GM23248 (cell line): ENCODE measurements around the gene NAXE. TPM values are rescaled to one million over a fixed set of nuclear protein-coding genes. Genes with fewer than 3 reads are reported as not detected.

ENCODE experiments used
- DNase-seq: peaks from one replicate; pipeline ENCODE4 v3.0.0-alpha.2; 2015
- H2AFZ ChIP-seq: fragments of 200-600 bp; sonication (generic); 2 replicates; pipeline ENCODE4 v1.6.1; 2016; ENCODE audit warnings: antibody characterized with exemption
- H3F3A ChIP-seq: fragments of 200-600 bp; sonication (generic); 2 replicates; pipeline ENCODE4 v1.6.1; 2016; ENCODE audit warnings: mild to moderate bottlenecking, antibody characterized with exemption, mixed run types; ENCODE audit not compliant: insufficient read depth
- H3K27ac ChIP-seq: fragments of 200-600 bp; sonication (generic); 2 replicates; pipeline ENCODE4 v1.5.1; 2016; ENCODE audit warnings: mild to moderate bottlenecking
- H3K27me3 ChIP-seq: fragments of 200-600 bp; sonication (generic); replicated peaks from 2 replicates; pipeline ENCODE4 v1.6.1; 2016; ENCODE audit warnings: mild to moderate bottlenecking; ENCODE audit not compliant: insufficient read depth
- H3K36me3 ChIP-seq: fragments of 200-600 bp; sonication (generic); 2 replicates; pipeline ENCODE4 v1.6.1; 2016; ENCODE audit warnings: low read depth, mild to moderate bottlenecking
- H3K4me1 ChIP-seq: fragments of 200-600 bp; sonication (generic); 2 replicates; pipeline ENCODE4 v1.6.1; 2016; ENCODE audit warnings: mild to moderate bottlenecking; ENCODE audit not compliant: insufficient read depth
- H3K4me2 ChIP-seq: fragments of 200-600 bp; sonication (generic); one replicate; pipeline ENCODE4 v1.6.1; 2016; ENCODE audit warnings: mild to moderate bottlenecking; ENCODE audit not compliant: unreplicated experiment
- H3K4me3 ChIP-seq: fragments of 200-600 bp; sonication (generic); 2 replicates; pipeline ENCODE4 v1.5.1; 2016; ENCODE audit warnings: mild to moderate bottlenecking
- H3K79me2 ChIP-seq: fragments of 200-600 bp; sonication (generic); 2 replicates; pipeline ENCODE4 v1.6.1; 2016; ENCODE audit warnings: mild to moderate bottlenecking; ENCODE audit not compliant: insufficient read depth
- H3K9ac ChIP-seq: fragments of 200-600 bp; sonication (generic); 2 replicates; pipeline ENCODE4 v1.6.1; 2016; ENCODE audit warnings: mild to moderate bottlenecking
- H3K9me2 ChIP-seq: fragments of 200-600 bp; sonication (generic); 2 replicates; pipeline ENCODE4 v1.6.1; 2016; ENCODE audit warnings: mixed run types, mild to moderate bottlenecking, moderate library complexity; ENCODE audit not compliant: insufficient read depth
- H3K9me3 ChIP-seq: fragments of 200-600 bp; sonication (generic); one replicate; pipeline ENCODE4 v1.6.1; 2017; ENCODE audit warnings: low read depth
- H4K20me1 ChIP-seq: fragments of 200-600 bp; sonication (generic); 2 replicates; pipeline ENCODE4 v1.6.0; 2016; ENCODE audit not compliant: insufficient read depth
- EZH2 ChIP-seq: fragments of 200-600 bp; sonication (generic); IDR thresholded peaks from 2 replicates; pipeline ENCODE4 v1.6.1; 2018; ENCODE audit warnings: antibody characterized with exemption, mild to moderate bottlenecking; ENCODE audit not compliant: insufficient read depth, poor library complexity, severe bottlenecking
- EZH2phosphoT487 ChIP-seq: fragments of 200-600 bp; sonication (generic); IDR thresholded peaks from 2 replicates; pipeline ENCODE4 v1.6.1; 2018; ENCODE audit warnings: antibody characterized with exemption, moderate library complexity, mild to moderate bottlenecking, low read depth; ENCODE audit not compliant: insufficient read depth
- WGBS, 2 experiments: methylation state at CpG; one replicate each; pipeline ENCODE4 v1.1.6; 2015 to 2017; ENCODE audit warnings: low lambda C conversion rate in 2 of 2, low coverage in 1 of 2; ENCODE audit errors: missing lambda C conversion rate in 2 of 2; 5-methylcytosine and 5-hydroxymethylcytosine counted together
- in situ Hi-C: fragments of 300-500 bp; cut with MboI; formaldehyde crosslinking; loops from 2 replicates; pipeline ENCODE4 v1.15.0; 2020
- polyA plus RNA-seq: library from polyadenylated mRNA; unstranded; fragments of >200 nt; fragmentation: Nextera tagmentation; extraction: Ambion mirVana; gene quantifications from 2 replicates; pipeline ENCODE4 v1.2.1, GENCODE V29; 2016
- total RNA-seq: library from RNA; depleted of rRNA; stranded (reverse); fragments of >200 nt; shearing (Covaris generic); gene quantifications from 2 replicates; pipeline ENCODE4 v1.2.3, GENCODE V29; 2014

NAXE gene
- total and polyA plus RNA-seq, 2 experiments from 2014 or later, result 51.2 to 87.4 TPM

DNA sequence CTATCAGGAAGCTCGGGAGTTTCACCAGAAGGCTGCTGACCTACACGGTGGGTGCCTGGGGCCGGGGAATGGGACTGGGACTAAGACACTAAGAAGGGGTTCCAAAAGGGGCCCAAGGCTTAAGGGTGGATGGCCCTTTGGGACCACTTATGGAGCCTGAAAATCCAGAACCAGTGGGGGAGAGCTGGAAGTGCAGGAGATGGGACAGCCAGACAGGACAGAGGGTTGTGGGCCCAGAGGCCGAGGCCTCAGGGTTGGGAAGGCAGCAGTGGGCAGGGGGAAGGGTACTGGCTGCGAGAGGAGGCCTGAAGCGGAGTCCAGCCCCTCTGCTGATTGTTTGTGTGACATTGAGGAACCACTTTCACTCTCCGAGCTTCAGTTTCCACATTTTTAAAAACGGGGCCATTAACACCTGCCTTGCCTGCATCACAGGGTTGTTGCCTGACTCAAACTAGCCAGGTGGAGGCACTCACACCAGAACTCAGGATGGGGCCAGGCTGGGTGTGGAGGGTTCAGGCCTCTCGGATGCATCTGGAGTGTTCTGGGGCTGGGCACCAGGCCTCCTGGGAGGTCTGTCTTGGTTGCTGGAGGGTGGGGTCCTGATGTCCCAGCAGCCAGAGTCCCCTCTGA lies 9.1 kb upstream of the NAXE start:
- Histone ChIP-seq H3K9me3 (no peaks in the 10 kb centered on the region), H4K20me1 (no peaks in the 10 kb centered on the region), H3K27ac (no peak overlapping the region), H3K36me3 (no peaks in the 10 kb centered on the region), H3K4me3 (no peak overlapping the region), H3K4me1 (no peaks in the 10 kb centered on the region), H3F3A (no peaks in the 10 kb centered on the region), H3K27me3 (no peaks in the 10 kb centered on the region), H3K4me2 (no peak overlapping the region), H3K9ac (no peak overlapping the region), H3K79me2 (no peaks in the 10 kb centered on the region), H3K9me2 (no peaks in the 10 kb centered on the region), H2AFZ (no peak overlapping the region)
- TF ChIP-seq EZH2, result no peak
- no peak for TF ChIP-seq EZH2phosphoT487
- WGBS, 2 experiments, result 65% methylated on average over 9 of the region's 9 CpGs
- DNase-seq, result no peak
- in situ Hi-C loops, result no loop called here

- WGBS, 2 experiments, result 47 to 48% methylated on average over 20 of the region's 20 CpGs
Observed at GRCh38 chr1:156583821-156584622, 7.6 kb upstream of the NAXE start.

DNA sequence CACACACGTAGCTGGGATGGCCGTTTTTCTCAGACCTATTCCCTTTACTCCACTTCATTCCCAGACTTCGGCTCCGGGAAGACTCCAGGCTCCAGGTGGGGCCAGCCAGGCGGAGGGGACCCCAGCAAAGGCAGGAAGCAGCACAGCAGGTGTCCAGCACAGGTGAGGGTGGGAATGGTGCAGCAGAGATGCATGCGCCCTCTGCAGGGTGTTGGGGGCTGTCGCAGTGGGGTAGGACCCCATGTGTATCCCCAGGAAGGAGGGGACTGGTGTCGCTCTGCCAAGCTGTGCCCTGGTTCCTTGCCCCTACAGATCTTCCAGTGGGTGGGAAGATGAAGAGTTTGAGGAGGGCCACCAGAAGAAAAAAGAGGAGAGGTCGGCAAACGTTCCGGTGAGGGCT lies 6.8 kb upstream of the NAXE start:
- Histone ChIP-seq H3K79me2 (no peaks in the 10 kb centered on the region), H3K27me3 (no peaks in the 10 kb centered on the region), H3F3A (no peaks in the 10 kb centered on the region), H3K9ac (no peak overlapping the region), H3K36me3 (no peaks in the 10 kb centered on the region), H3K4me3 (no peak overlapping the region), H3K4me2 (no peak overlapping the region), H3K27ac (no peak overlapping the region), H4K20me1 (no peaks in the 10 kb centered on the region), H3K9me2 (no peaks in the 10 kb centered on the region), H2AFZ (no peak overlapping the region), H3K9me3 (no peaks in the 10 kb centered on the region), H3K4me1 (no peaks in the 10 kb centered on the region)
- TF ChIP-seq EZH2 (no peak), EZH2phosphoT487 (no peak)
- in situ Hi-C loops, result no loop called here
- no peak for DNase-seq
- WGBS, 2 experiments, result 26 to 29% methylated on average over 11 of the region's 11 CpGs

More at GRCh38 chr1:156583821-156584622, 7.6 kb upstream of the NAXE start:
- no peak overlapping the region; the same call in 1 of the 2 replicates for H2AFZ ChIP-seq
- H3K79me2 ChIP-seq, result no peaks in the 10 kb centered on the region
- no peaks in the 10 kb centered on the region for H3K9me2 ChIP-seq
- in situ Hi-C loops, result no loop called here
- H4K20me1 ChIP-seq, result no peaks in the 10 kb centered on the region
- H3K4me3 ChIP-seq, result no peak overlapping the region
- H3K27me3 ChIP-seq, result no peaks in the 10 kb centered on the region
- H3F3A ChIP-seq, result no peaks in the 10 kb centered on the region
- no peaks in the 10 kb centered on the region for H3K4me1 ChIP-seq
- peak; percentile 77 for DNase-seq
- H3K9ac ChIP-seq, result no peak overlapping the region
- no peak for TF ChIP-seq EZH2phosphoT487
- no peak for TF ChIP-seq EZH2
- no peak overlapping the region for H3K27ac ChIP-seq
- no peak overlapping the region for H3K4me2 ChIP-seq
- H3K9me3 ChIP-seq, result no peaks in the 10 kb centered on the region
- no peaks in the 10 kb centered on the region for H3K36me3 ChIP-seq

DNA sequence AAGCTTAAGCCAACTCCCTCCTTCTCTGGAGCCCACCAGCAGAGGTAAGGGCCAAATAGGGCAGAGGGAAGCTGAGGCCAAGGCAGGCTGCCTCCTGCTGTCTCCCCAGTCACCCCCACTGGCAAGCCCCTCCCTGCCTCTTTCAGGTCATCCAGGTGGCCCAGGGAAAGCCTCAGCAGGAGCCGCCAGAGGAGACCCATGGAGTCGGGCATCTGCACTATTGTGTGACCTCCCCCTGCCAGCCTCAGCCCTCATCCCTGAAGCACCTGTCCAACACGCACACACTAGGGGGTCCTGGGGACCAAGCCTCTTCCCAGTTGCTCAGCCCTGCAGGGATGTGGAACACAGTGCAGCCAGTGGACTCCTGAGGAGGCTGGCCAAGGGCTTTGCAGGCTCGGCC lies 5.3 kb upstream of the NAXE start:
- no peak for TF ChIP-seq EZH2
- no peak for TF ChIP-seq EZH2phosphoT487
- Histone ChIP-seq H3K4me2 (no peak overlapping the region), H3K36me3 (no peaks in the 10 kb centered on the region), H3K9me3 (no peaks in the 10 kb centered on the region), H4K20me1 (no peaks in the 10 kb centered on the region), H3K9ac (no peak overlapping the region), H3K27me3 (no peaks in the 10 kb centered on the region), H3F3A (no peaks in the 10 kb centered on the region), H3K9me2 (no peaks in the 10 kb centered on the region), H3K4me1 (peaks cover 5% of the 10 kb centered on the region; the same call in 1 of the 2 replicates), H3K4me3 (no peak overlapping the region), H2AFZ (no peak overlapping the region), H3K27ac (no peak overlapping the region), H3K79me2 (no peaks in the 10 kb centered on the region)
- in situ Hi-C loops, result no loop called here
- DNase-seq, result no peak
- WGBS, 2 experiments, result 54 to 60% methylated on average over 4 of the region's 4 CpGs
